GM18951 (cell line): ENCODE measurements around the gene KNSTRN.

ENCODE experiments used
- POLR2A ChIP-seq: IDR thresholded peaks from 4 replicates; pipeline ENCODE4 v1.6.1; 2011; ENCODE audit warnings: mild to moderate bottlenecking; ENCODE audit not compliant: insufficient read length, insufficient read depth; ENCODE audit errors: extremely low read depth
- in situ Hi-C: fragments of 300-500 bp; cut with MboI; formaldehyde crosslinking; loops from one replicate; pipeline ENCODE4 v1.12.0; 2022; ENCODE audit warnings: low sequenced_read_pairs, mixed read lengths, inconsistent platforms; ENCODE audit not compliant: unreplicated experiment

Gene KNSTRN

GRCh38 chr15:40440743-40441564, 58.4 kb downstream of the KNSTRN start, which contains the start of gene BAHD1:
TSS of gene BAHD1 (plus strand) at chr15:40440953. CDS start at chr15:40458465, 17,512 bp downstream.
- peak; percentile 67 for TF ChIP-seq POLR2A
- in situ Hi-C loops, result no loop called here

GRCh38 chr15:40441565-40442531, 59.3 kb downstream of the KNSTRN start:
- in situ Hi-C loops, result no loop called here

GRCh38 chr15:40443255-40443654, 60.7 kb downstream of the KNSTRN start:
- no peak for TF ChIP-seq POLR2A
- in situ Hi-C loops, result no loop called here

More at GRCh38 chr15:40441565-40442531, 59.3 kb downstream of the KNSTRN start:
- no peak for TF ChIP-seq POLR2A

- TF ChIP-seq POLR2A, result no peak
- in situ Hi-C loops, result no loop called here
These were observed 61.3 kb downstream of the KNSTRN start for GRCh38 chr15:40443846-40444245.
